ENCODE data around the gene CBY1.

CBY1 gene

DNA sequence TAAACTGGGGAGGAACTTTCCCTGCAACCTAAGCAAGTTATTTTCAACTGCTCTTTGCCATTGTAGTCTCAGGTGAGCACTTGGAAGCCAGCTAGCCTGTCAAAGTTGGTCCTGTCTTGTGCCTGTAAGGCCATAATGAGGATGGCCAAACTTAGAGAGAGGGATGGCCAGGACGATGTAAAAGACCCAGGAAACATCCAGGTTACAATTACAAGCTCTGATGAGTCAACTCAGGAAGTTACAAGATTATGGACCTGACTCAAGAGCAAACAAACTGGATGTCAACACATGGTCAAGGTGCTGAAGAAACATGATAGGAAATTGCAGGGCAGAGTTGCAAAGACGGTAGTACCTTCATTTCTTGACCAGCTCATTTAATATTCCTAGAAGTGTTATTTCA, 50.9 kb downstream of the CBY1 start:
- peak; percentile 66 for FAIRE-seq
- no peak for DNase-seq (ENCODE audit: insufficient read length, low spot score)
- TF ChIP-seq POLR2AphosphoS5 (IDR thresholded peaks at IDR 0.05; ENCODE audit: low read depth, low read length) = no peak
- TF ChIP-seq SPI1 (IDR thresholded peaks at IDR 0.05; ENCODE audit: low read depth, low read length) = no peak
- no peak for TF ChIP-seq POU2F2 (IDR thresholded peaks at IDR 0.05; ENCODE audit: low read depth, low read length)
- TF ChIP-seq POLR2A (IDR thresholded peaks at IDR 0.05; ENCODE audit: low read depth, low read length) = no peak
- no peak for TF ChIP-seq TAF1 (IDR thresholded peaks at IDR 0.05; ENCODE audit: low read depth, low read length)
- no peak for TF ChIP-seq PAX5 (IDR thresholded peaks at IDR 0.05; ENCODE audit: insufficient read depth, low read length, severe bottlenecking)

DNA sequence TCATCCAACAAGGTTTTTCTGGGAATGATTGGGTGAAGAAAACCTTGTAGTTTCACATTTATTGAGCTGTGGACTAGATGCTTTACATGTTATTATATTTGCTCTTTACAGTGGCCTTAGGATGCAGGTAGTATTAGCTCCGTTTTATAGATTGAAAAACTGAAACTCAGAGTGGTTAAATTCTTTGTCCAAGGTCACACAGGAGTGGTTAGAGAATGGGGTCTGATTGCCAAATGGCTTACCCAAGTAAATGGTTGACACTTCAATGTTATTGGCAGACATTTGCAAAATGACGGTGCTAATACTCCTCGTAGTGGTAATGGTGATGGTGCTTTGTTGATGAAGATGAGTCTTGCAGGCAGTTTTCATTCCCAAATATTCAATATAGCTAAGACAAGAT, 51.5 kb downstream of the CBY1 start:
- no peak for DNase-seq (ENCODE audit: insufficient read length, low spot score)
- TF ChIP-seq POLR2AphosphoS5 (IDR thresholded peaks at IDR 0.05; ENCODE audit: low read depth, low read length) = no peak
- TF ChIP-seq SPI1 (IDR thresholded peaks at IDR 0.05; ENCODE audit: low read depth, low read length) = no peak
- TF ChIP-seq PAX5 (IDR thresholded peaks at IDR 0.05; ENCODE audit: insufficient read depth, low read length, severe bottlenecking) = no peak
- no peak for TF ChIP-seq POU2F2 (IDR thresholded peaks at IDR 0.05; ENCODE audit: low read depth, low read length)
- no peak for TF ChIP-seq POLR2A (IDR thresholded peaks at IDR 0.05; ENCODE audit: low read depth, low read length)
- TF ChIP-seq TAF1 (IDR thresholded peaks at IDR 0.05; ENCODE audit: low read depth, low read length) = no peak
- no peak for FAIRE-seq

DNA sequence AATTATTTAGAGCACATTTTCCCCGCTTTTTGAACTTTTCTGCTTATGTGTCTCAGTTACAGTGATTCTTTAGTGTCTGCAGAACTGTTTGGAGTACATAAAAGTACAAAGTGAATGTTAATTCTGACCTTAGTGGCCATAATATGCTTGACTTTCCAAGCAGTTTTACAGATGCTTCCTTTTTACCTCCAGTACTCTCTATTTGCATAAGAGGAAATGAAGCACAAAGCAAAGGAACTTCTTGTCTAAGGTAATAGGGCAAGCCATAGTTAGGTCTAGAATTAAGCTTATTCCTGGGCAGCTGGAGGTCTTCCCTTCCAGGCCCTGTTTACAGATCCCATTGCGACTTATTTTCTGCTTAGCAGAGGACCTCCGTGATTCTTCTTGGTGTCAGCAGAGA, 52.9 kb downstream of the CBY1 start:
- TF ChIP-seq SPI1 (IDR thresholded peaks at IDR 0.05; ENCODE audit: low read depth, low read length) (peak; percentile 24; the same call in 1 of the 2 replicates), POLR2AphosphoS5 (IDR thresholded peaks at IDR 0.05; ENCODE audit: low read depth, low read length) (no peak)
- peak; percentile 58 for FAIRE-seq
- DNase-seq (ENCODE audit: insufficient read length, low spot score) = no peak

DNA sequence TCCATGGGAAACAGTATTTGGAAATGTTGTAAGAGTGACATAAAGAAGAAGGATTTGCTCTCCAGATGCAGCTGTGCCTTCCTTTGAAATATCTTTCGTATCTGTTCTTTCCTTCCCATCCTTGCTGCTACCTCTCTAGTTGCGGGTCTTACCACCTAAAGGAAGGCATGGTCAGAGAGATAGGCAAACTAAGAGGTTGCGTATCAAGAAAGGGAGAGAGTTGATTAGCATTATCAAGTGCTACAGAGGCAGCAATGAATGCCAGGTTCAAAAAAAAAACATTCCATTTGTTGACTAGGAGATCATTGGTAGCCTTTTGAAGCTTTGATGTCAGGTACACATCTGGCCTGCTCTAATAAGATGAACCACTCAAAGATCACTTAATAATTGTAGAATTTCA, 53.9 kb downstream of the CBY1 start:
- no peak for FAIRE-seq
- DNase-seq (ENCODE audit: insufficient read length, low spot score) = no peak
- TF ChIP-seq TAF1 (IDR thresholded peaks at IDR 0.05; ENCODE audit: low read depth, low read length) = no peak
- TF ChIP-seq POU2F2 (IDR thresholded peaks at IDR 0.05; ENCODE audit: low read depth, low read length) = no peak
- TF ChIP-seq POLR2AphosphoS5 (IDR thresholded peaks at IDR 0.05; ENCODE audit: low read depth, low read length) = no peak
- TF ChIP-seq PAX5 (IDR thresholded peaks at IDR 0.05; ENCODE audit: insufficient read depth, low read length, severe bottlenecking) = no peak
- TF ChIP-seq SPI1 (IDR thresholded peaks at IDR 0.05; ENCODE audit: low read depth, low read length) = no peak
- no peak for TF ChIP-seq POLR2A (IDR thresholded peaks at IDR 0.05; ENCODE audit: low read depth, low read length)

DNA sequence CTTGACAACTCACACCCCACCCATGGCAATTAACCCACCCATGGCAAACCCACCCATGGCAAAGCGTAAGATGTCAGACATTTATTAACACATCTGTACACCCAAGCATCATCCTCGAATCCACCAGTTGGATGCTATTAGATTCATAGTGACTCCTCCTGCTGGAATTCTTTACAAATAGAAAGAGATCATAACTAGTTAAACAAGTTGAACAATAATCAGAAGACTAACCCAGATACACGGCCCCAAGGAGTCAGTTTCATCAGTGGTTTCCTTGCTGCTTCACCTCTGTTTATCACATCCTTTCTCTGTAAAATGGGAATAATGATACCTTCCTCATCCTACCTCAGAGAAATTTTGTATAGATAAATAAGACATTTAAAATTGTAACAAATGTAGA, 54.4 kb downstream of the CBY1 start:
- FAIRE-seq (no peak), DNase-seq (ENCODE audit: insufficient read length, low spot score) (no peak)
- no peak for TF ChIP-seq POLR2AphosphoS5 (IDR thresholded peaks at IDR 0.05; ENCODE audit: low read depth, low read length)
- no peak for TF ChIP-seq POLR2A (IDR thresholded peaks at IDR 0.05; ENCODE audit: low read depth, low read length)
- TF ChIP-seq TAF1 (IDR thresholded peaks at IDR 0.05; ENCODE audit: low read depth, low read length) = no peak
- TF ChIP-seq SPI1 (IDR thresholded peaks at IDR 0.05; ENCODE audit: low read depth, low read length) = no peak
- no peak for TF ChIP-seq POU2F2 (IDR thresholded peaks at IDR 0.05; ENCODE audit: low read depth, low read length)
- no peak for TF ChIP-seq PAX5 (IDR thresholded peaks at IDR 0.05; ENCODE audit: insufficient read depth, low read length, severe bottlenecking)

DNA sequence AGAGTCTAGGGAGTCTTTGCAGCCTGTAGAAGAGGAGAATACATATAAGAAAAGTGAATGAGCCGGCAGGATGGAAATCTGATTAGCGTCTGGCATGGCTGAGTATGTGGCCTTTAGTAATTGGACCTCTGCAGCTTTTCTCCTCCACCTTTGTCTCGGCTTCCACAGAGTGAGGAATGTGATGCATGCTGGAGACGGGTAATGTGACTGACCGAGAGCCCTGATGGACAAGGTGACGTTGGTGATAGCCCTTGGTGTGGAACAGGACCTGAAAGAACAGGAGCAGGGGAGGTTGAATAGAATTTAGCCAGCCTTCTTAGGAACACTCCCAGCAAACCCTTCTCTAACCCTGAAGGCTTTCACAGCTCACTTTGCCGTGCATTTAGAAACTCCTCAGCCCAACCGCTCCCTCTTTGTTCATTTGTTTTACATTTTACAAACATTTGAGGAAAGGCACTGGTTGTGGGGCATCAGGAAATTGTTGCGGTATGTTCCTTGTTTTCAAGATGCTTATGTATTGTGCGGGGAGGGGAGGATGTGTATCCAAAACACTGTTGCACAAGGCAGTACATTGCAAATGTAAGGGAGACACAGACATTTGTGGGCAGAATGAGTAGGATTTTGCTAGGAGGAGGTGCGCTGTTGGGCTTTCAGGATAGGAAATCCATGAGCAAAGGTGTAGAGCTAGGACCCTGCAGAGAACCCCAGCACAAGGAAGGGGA, 56.2 kb downstream of the CBY1 start:
- TF ChIP-seq PAX5 (IDR thresholded peaks at IDR 0.05; ENCODE audit: insufficient read depth, low read length, severe bottlenecking) = no peak
- TF ChIP-seq SPI1 (IDR thresholded peaks at IDR 0.05; ENCODE audit: low read depth, low read length) = no peak
- TF ChIP-seq POU2F2 (IDR thresholded peaks at IDR 0.05; ENCODE audit: low read depth, low read length) = no peak
- TF ChIP-seq POLR2A (IDR thresholded peaks at IDR 0.05; ENCODE audit: low read depth, low read length) = no peak
- TF ChIP-seq TAF1 (IDR thresholded peaks at IDR 0.05; ENCODE audit: low read depth, low read length) = no peak
- no peak for TF ChIP-seq POLR2AphosphoS5 (IDR thresholded peaks at IDR 0.05; ENCODE audit: low read depth, low read length)
- no peak for FAIRE-seq

DNA sequence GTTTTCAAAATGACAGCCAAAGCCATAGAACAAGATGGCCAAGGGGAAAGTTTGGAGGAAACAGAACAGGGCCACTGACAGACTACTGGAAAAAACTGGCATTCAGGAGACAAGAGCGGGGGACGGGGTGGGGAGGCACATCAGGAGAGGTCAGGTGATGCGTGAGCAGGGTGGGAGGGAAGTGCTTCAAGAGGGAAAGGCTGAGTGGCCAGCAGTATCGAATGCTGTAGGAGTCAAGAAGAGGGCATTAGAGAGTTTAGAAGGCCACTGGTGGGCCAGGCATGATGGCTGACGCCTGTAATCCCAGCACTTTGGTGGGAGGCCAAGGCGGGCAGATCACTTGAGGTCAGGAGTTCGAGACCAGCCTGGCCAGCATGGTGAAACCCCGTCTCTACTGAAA, 57.5 kb downstream of the CBY1 start:
- DNase-seq (ENCODE audit: insufficient read length, low spot score) = no peak
- TF ChIP-seq TAF1 (IDR thresholded peaks at IDR 0.05; ENCODE audit: low read depth, low read length) (no peak), POU2F2 (IDR thresholded peaks at IDR 0.05; ENCODE audit: low read depth, low read length) (no peak)
- FAIRE-seq = no peak

More for the DNA sequence above, 56.2 kb downstream of the CBY1 start:
- DNase-seq (ENCODE audit: insufficient read length, low spot score) = no peak

DNA sequence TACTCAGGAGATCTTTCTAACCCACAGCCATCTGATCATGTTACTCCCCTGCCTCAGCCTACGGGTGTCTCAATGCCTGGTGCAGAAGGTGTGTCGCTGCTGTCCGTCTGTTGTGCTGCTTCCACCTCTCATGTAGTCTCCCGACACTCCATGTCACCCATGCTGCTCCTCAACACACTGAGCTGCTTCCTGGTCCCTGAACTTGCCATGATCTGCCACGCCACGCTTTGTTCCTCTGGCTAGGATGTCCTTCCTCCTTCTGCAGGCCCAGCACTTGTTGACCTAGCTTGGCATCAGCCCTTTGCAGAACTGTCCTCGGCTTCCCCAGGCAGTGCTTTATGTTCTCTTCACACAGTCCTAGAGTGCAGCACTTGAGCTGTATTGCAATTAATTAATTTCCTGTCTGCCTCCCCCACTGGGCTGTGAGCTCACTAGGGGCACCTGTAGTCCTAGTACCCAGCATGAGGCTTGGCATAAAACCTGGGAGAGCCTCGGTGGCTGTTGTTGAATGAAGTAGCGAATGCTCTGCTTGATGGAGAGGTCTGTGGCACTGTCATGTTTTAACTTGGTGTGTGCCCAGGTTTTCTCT, 58.8 kb downstream of the CBY1 start:
- FAIRE-seq (peak; percentile 45), DNase-seq (ENCODE audit: insufficient read length, low spot score) (no peak)
- TF ChIP-seq SPI1 (IDR thresholded peaks at IDR 0.05; ENCODE audit: low read depth, low read length) = no peak
- TF ChIP-seq POLR2AphosphoS5 (IDR thresholded peaks at IDR 0.05; ENCODE audit: low read depth, low read length) = no peak
- TF ChIP-seq TAF1 (IDR thresholded peaks at IDR 0.05; ENCODE audit: low read depth, low read length) = no peak
- TF ChIP-seq POU2F2 (IDR thresholded peaks at IDR 0.05; ENCODE audit: low read depth, low read length) = no peak
- TF ChIP-seq PAX5 (IDR thresholded peaks at IDR 0.05; ENCODE audit: insufficient read depth, low read length, severe bottlenecking) = no peak

DNA sequence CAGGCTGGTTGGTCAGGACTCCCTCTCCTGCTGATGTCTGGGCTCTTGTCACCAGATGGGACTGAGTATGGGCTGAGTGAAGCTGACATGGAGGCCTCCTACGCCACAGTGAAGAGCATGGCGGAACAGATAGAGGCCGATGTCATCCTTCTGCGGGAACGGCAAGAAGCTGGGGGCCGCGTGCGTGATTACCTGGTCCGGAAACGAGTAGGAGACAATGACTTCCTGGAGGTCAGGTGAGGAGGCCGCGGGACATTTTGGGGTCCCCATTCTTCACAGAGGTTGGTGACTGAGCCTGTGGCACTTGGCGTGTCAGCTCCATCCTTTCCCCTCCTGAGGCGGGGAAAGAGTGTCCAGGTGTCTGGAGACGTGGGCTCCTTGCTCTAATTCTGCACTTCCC, 59.4 kb downstream of the CBY1 start:
- TF ChIP-seq TAF1 (IDR thresholded peaks at IDR 0.05; ENCODE audit: low read depth, low read length) (no peak), POLR2AphosphoS5 (IDR thresholded peaks at IDR 0.05; ENCODE audit: low read depth, low read length) (no peak), POLR2A (IDR thresholded peaks at IDR 0.05; ENCODE audit: low read depth, low read length) (no peak), POU2F2 (IDR thresholded peaks at IDR 0.05; ENCODE audit: low read depth, low read length) (no peak), PAX5 (IDR thresholded peaks at IDR 0.05; ENCODE audit: insufficient read depth, low read length, severe bottlenecking) (no peak), SPI1 (IDR thresholded peaks at IDR 0.05; ENCODE audit: low read depth, low read length) (no peak)
- DNase-seq (ENCODE audit: insufficient read length, low spot score) (no peak), FAIRE-seq (no peak)

DNA sequence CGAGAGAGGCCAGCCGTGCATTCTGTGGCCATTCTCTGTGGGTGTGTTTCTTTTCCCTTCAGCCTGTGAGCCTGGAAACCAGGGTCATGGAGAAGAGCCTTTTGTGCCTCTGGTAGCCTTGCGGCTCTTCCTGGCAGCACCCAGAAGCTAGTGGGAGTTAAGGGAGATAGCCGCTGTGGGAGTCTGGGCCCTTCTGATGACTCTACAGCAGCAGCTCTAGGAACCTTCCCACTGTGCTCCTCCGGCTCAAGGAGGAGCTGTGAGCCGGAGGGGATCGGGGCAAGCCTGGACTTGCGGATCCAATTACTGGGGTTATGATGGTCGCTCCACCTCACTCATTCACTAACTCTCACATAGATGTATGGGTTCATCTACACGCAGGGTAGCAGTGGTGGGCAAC, 59.8 kb downstream of the CBY1 start:
- FAIRE-seq (no peak), DNase-seq (ENCODE audit: insufficient read length, low spot score) (no peak)
- no peak for TF ChIP-seq SPI1 (IDR thresholded peaks at IDR 0.05; ENCODE audit: low read depth, low read length)
- TF ChIP-seq POLR2AphosphoS5 (IDR thresholded peaks at IDR 0.05; ENCODE audit: low read depth, low read length) = no peak
- TF ChIP-seq POU2F2 (IDR thresholded peaks at IDR 0.05; ENCODE audit: low read depth, low read length) = no peak
- TF ChIP-seq POLR2A (IDR thresholded peaks at IDR 0.05; ENCODE audit: low read depth, low read length) = no peak
- TF ChIP-seq PAX5 (IDR thresholded peaks at IDR 0.05; ENCODE audit: insufficient read depth, low read length, severe bottlenecking) = no peak
- no peak for TF ChIP-seq TAF1 (IDR thresholded peaks at IDR 0.05; ENCODE audit: low read depth, low read length)
